NT2/D1 (cell line): ENCODE data around the gene FBXO9.

Experiments
- SUZ12 ChIP-seq: IDR thresholded peaks from 2 replicates; pipeline ENCODE4 v1.6.1; 2011; ENCODE audit not compliant: insufficient read length, insufficient read depth; ENCODE audit errors: extremely low read depth
- ZNF274 ChIP-seq: IDR thresholded peaks from 2 replicates; pipeline ENCODE4 v1.6.1; 2011; ENCODE audit warnings: mild to moderate bottlenecking, low read depth, low read length

DNA sequence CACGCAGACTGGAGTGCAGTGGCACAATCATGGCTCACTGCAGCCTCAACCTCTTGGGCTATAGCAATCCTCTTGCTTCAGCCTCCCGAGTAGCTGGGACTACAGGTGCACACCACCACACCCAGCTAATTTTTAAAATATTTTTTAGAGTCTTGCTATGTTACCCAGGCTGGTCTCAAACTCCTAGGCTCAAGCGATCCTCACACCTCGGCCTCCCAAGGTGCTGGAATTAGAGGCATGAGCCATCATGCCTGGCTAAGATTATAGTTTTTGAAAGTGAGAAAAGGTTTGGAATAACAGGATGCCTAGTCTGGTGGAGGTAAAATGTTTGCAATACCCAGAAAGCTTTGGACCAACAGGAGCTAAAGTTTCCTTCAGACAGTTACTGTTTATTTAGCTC, 60.1 kb downstream of the FBXO9 start:
- TF ChIP-seq ZNF274 (no peak), SUZ12 (no peak)
